Neural progenitor cell (in vitro differentiated cells): ENCODE data around the gene FGL2.

ENCODE experiments used
- EZH2phosphoT487 ChIP-seq: fragments of 200-600 bp; sonication (generic); IDR thresholded peaks from 2 replicates; pipeline ENCODE4 v1.6.1; 2017; ENCODE audit warnings: antibody characterized with exemption
- TF ChIP-seq, protein P1 (sequence below): fragments of 200-600 bp; sonication (generic); IDR thresholded peaks from 2 replicates; pipeline ENCODE4 v1.5.1; 2017; ENCODE audit warnings: antibody characterized with exemption, mild to moderate bottlenecking

DNA sequence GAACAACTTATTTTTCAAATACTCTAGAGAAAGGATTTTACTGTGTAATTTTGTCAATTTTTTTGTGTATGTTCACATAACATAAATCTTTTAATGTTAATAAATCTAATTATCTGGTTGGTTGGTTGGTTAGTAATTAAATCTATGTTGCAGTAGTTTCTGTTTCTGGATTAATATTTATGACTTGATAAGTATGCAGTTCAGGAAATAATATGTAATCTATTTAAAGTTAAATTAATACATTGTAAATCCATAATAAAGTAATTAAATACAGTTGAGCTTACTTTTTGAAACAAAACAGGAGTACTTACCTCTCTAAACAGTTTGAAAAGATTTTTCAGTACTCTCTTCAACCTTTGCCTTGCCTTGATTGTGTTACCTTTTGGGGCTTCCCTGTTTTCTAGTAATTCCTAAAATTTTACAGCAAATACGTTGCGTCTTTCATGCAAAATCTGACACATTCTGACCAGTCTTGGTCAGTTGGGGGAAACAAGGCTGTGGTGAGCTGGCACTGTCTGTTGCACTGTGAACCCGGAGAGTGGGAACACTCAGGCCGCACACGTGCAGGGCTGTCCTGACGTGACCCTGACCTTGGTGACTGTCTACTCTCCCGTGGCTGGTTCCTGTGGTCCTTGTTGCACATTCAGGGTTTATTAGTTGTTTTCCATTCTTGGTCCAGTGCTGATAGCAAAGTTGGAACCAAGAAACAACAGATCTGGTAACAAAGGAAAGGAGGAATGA is 45.6 kb upstream of the FGL2 start:
- TF ChIP-seq EZH2phosphoT487 = no peak
- TF ChIP-seq, protein P1, sequence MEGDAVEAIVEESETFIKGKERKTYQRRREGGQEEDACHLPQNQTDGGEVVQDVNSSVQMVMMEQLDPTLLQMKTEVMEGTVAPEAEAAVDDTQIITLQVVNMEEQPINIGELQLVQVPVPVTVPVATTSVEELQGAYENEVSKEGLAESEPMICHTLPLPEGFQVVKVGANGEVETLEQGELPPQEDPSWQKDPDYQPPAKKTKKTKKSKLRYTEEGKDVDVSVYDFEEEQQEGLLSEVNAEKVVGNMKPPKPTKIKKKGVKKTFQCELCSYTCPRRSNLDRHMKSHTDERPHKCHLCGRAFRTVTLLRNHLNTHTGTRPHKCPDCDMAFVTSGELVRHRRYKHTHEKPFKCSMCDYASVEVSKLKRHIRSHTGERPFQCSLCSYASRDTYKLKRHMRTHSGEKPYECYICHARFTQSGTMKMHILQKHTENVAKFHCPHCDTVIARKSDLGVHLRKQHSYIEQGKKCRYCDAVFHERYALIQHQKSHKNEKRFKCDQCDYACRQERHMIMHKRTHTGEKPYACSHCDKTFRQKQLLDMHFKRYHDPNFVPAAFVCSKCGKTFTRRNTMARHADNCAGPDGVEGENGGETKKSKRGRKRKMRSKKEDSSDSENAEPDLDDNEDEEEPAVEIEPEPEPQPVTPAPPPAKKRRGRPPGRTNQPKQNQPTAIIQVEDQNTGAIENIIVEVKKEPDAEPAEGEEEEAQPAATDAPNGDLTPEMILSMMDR = no peak
